GM18867 (cell line): ENCODE data around the gene EFCAB5.

Experiments used
- ATAC-seq: cut with Tn5 transposase; IDR thresholded peaks from one replicate; pipeline ENCODE4 v1.9.1; 2021; ENCODE audit warnings: mild to moderate bottlenecking, moderate library complexity; ENCODE audit not compliant: unreplicated experiment

EFCAB5 gene

GRCh38 chr17:30151471-30151870, 210.0 kb downstream of the EFCAB5 start:
- ATAC-seq = no peak

- no peak for ATAC-seq
Measured at GRCh38 chr17:30153463-30153862, 212.0 kb downstream of the EFCAB5 start.

- no peak for ATAC-seq
Measured at GRCh38 chr17:30155389-30155788, 214.0 kb downstream of the EFCAB5 start.
